Activated naive CD8-positive, alpha-beta T cell treated with anti-CD3 and anti-CD28 coated beads, Interleukin-2, amount 50 U/mL, for 16 hours (primary cell): ENCODE data around the gene LRATD1.
"Not testable (repeated sequence)": the region's sequence is repeated elsewhere in the genome, so short reads cannot be mapped to it uniquely, and the experiment has no call there.

Experiments used
- DNase-seq: peaks from one replicate; pipeline ENCODE4 v3.0.0-alpha.2; 2020; ENCODE audit warnings: low read depth, low spot score

The LRATD1 gene

DNA sequence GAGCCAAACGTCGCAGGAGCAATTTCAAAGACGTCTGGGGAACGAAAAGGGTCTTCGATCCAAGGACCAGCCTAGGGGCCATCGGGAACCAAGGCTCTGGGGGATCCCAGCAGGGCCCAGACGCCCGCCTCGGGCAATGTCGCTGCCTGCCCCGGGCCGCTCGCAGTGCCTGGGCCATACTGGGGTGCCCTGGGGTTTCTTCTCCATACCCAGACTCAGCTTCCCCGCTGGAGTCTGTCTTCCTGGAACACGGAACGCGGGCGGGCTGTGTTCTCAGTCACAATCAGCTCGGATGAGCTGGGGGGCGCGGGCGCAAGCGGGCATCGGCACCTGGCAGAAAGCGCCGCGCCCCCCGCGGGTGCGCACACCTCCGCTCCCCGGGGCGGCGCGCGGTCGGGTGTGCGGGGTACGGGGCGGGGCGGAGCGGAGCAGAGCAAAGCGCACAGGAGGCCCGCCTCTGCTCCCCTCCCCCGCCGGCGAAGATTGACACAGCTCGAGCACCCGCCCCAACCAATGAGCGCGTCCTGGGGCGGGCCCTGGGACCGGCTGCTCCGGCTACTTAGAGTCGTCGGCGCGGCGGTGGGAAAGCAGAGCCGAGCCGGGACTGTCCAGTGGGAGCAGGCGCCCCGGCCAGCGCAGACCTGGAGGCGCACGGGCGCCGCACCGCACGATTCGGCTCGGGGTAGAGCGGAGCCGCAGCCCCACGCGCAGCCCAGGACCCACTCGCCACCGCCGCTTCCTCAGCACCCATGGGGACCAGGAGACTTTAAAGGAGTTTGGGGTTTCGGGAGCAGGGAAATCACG lies at the start of gene LRATD1:
Gene LRATD1, plus strand, starts transcription at position 585 of the 804 bp plus-strand sequence. CDS start 1,263 bp downstream, outside the sequence.
- DNase-seq, result no peak

GRCh38 chr2:14583059-14583458 lies 49.5 kb upstream of the LRATD1 start:
- no peak for DNase-seq

- no peak for DNase-seq
These were observed 48.7 kb upstream of the LRATD1 start for GRCh38 chr2:14583802-14584201.

DNA sequence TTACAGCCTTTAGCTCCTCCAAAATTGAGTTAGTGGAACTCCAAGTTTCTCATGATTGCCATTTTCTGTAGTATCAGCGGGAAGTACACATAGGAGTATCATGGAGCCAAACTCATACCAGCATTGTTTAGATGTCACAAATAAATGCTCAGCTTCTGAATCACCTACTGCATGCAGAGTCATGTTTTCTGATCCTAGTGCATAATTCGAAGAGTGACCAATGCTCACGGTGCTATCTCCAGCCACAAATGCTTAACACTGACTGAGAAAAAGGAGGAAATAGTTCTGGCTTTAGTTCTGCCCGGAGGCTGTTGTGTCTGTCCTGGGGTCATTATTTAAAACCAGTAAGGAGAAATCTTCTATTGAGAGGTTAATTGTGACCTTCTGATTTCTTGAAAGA lies 45.4 kb upstream of the LRATD1 start:
- DNase-seq, result no peak

DNA sequence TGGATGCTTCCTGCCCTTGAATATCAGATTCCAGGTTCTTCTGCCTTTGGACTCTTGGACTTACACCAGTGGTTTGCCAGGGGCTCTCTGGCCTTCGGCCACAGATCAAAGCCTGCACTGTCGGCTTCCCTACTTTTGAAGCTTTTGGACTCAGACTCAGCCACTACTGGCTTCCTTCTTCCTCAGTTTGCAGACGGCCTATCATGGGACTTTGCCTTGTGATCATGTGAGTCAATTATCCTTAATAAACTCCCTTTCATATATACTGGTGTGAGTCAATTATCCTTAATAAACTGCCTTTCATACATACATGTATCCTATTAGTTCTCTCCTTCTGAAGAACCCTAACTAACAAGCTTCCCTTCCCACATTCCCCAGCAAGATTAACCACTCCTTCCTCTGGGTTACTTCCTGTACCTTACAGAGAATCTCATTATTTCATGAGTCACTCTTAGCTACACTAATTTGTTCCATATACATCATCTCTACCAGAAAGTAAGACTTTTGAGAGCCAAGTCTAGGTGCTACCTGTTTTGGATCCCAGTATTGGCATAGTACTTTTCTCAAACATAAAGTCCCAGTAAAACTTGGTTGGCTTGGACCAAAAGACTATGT lies 31.3 kb upstream of the LRATD1 start:
- no peak for DNase-seq

- DNase-seq, result no peak
These were observed 30.2 kb upstream of the LRATD1 start for GRCh38 chr2:14602309-14602708.

DNA sequence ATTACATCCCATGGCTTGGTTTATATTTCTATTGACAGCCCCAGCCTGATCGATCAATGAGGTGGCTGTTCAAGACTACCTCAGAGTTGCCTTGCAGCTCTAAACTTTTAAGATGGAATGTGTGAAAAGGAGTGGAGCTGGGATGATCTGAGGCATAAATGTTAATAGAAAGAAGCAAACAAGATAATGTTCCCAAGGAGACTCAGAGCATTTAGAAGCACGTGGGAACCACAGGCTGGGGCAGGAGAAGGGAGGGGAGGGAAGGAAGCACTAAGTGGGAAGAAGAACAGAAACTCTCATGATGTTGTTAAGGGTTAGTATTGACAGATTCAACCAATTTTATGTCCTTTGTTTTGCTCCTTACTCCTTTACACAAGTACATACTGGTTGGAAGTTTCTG lies 28.8 kb upstream of the LRATD1 start:
- DNase-seq, result no peak

DNA sequence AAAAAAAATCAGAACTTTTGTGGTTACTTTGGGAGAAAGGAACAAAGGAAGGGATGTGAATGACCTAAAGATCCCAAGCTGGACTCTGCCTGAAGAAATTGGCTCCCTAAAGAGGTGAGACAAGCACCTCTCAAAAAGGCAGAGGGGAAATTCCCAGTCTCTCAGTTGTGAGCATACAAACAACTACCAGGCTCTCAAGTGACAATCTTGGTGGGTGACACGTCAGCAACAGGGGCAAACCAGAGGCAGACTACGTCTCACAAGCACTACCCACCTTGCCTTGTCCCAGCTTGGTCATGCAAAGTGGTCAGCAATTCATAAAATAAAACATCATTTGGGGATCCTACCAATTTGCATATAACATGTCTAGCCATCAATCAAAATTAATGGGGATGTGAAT lies 24.3 kb upstream of the LRATD1 start:
- DNase-seq, result no peak

DNA sequence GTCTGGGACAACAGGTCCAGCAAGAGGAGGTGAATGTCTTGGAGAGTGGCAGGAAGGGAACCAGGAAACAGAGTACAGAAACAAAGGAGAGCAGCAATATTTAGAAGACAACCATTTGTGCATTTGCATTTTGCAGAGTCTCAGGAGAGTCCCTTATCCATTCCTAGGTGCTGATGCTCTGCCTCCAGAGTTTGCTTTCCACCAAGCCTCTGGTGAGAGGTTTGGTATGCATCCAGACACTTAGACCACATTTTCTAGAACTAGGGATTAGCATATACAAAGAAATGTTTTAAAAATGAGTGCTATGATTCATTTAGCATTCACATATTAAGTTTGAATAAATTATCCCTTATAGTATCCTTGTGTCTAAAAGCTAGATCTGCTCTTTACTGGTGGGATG lies 18.5 kb upstream of the LRATD1 start:
- DNase-seq, result no peak

DNA sequence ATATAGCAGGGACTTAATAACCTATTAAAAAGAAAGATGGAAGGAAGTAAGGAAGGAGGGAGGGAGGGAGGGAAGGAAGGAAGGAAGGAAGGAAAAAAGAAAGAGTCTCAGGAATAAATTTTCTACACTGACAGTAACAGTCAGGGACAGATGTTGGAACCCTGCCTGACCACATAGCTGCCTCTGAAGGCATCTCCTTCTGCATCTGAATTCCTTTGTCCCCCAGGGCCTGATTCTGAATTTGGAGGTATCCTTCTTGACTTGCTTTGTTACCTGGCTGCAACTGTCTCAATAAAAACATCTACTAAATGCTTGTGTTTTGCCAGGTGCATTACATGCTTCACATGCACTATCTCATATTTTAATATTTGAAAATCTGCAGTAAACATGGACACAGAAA lies 17.4 kb upstream of the LRATD1 start:
- DNase-seq, result no peak

DNA sequence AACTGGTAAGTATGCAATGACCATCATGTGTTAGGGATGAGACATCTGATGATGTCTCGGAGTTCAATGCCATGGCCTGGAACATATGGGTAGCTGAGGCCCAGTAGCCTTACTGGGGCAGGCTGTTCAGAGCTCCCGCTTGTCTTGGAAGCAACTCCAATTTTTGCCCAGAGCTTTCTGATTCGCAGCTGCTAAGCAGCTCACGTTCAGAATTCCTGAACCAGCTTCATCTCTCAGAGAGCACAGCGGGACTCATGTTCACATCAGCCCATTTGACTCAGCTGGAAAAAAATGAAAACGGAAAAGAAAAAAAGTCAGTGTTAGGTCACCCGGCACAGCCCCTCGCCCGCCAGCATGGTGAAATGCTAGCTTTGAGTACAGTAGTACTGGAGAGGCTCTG lies 16.8 kb upstream of the LRATD1 start:
- DNase-seq, result no peak

DNA sequence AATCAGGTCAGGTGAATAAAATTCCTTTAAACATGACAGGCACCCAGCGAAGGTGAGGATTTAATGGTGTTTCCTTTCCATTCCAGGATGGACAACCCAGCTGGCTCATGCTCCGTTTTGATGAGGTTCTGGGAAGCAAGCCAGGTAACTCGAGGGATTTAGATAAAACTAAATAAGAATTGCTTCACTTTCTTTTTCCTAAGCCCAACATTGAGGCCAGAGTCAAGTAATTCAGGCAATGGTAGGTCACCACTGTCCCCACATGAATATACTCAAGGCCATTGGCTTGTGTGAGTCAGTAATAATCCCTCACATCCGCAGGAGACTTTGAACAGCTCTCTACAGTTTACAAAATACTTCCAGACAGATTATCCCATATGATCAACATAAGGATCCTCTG lies 16.2 kb upstream of the LRATD1 start:
- no peak for DNase-seq

GRCh38 chr2:14616950-14617349 lies 15.6 kb upstream of the LRATD1 start:
- DNase-seq, result no peak

DNA sequence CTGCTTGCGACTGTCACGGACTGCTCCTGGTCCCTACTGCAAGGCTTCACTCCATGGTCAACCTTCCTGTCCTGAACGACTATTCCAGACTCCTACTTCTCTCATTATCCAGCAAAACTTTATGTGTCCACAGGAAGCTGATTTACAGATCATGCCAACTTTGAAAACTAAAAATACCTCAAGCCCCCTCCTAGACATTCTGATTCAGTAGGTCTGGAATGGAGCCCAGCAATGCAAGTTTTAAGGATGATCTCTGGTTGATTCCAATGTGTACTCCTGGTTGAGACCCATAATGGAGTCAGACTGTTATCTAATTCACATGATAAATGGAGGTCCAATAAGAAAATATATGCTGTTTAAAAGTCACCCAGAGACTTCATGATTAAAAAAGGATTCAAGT lies 13.1 kb upstream of the LRATD1 start:
- no peak for DNase-seq

DNA sequence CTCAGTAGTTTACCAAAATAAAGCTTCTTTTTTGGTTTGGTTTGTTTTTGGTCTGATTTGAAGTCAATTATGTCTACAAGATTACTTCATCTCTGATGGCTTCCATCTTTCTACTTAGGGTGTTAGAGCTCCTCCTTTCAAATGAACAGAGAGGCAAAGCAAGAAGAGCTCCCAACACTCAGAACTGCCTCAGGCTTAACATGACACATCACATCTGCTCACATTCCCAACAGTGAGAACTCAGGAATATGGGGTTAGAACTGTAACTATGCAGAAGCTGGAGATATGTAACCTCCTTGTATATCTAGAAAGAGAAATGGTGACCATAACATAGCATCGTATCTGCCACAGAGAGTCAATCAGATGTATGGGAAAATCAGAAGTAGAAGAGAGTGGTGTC lies 11.4 kb upstream of the LRATD1 start:
- DNase-seq, result no peak

GRCh38 chr2:14621906-14622549 lies 10.5 kb upstream of the LRATD1 start:
- no peak for DNase-seq

DNA sequence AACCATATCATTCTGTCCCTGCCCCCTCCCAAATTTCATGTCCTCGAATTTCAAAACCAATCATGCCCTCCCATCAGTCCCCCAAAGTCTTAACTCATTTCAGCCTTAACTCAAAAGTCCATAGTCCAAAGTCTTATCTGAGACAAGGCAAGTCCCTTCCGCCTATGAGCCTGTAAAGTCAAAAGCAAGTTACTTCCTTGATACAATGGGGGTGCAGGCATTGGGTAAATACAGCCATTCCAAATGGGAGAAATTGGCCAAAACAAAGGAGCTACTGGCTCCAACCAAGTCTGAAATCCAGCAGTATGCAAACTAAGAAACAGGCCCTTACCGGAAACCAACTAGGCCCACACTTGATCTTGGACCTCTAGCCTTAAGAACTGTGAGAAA lies 10.0 kb upstream of the LRATD1 start:
- not testable (repeated sequence) for DNase-seq

- DNase-seq, result no peak
These were observed 9.3 kb upstream of the LRATD1 start for GRCh38 chr2:14623237-14623636.

DNA sequence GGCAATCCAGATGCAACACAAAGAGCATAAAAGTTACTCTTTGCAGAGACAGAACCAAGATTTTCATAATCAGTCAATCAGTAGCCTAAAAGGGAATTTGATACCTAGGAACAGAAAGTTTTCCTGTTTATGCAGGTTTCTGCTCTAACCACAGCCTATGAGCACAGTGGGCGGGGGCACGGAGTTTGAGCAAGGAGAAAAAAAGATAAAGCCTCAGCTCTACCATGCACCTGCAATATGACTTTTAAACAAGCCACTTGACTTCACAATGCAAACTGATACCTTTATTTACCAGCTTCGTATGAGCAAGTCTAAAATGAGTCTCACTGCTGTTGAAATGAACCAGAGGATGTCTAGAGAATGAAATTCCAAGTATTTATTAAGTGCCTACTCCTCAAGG lies 5.6 kb upstream of the LRATD1 start:
- no peak for DNase-seq

GRCh38 chr2:14628901-14629300 lies 3.6 kb upstream of the LRATD1 start:
- DNase-seq, result no peak

DNA sequence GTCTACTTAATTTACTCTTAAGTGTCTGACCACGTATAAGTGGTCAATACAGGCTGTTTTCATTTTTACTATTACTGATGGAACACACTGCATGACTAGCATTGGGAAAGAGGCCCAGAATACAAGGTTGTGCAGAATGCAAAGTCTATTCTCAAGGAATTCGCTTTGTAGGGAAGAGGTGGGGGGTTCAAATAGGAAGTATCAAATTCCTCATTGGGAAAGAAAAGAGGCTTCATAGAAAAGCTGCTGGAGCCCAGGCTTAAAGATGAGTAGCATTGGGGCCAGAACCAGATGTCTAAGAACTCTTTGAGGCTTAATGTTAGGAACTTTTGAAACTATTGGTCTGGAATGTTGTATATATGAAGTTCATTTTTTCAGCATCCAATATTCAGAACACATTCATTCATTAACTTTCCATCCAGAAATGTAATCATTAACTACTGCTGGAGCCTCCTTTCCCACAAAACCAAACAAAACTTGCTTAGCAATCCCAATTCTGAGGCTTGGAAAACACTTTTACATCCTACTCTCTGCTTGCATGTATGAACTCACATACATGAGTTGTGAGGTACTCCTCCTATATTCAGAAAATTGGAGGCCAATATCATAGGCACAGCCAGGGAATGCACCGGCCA lies 994 bp upstream of the LRATD1 start:
- no peak for DNase-seq

GRCh38 chr2:14633061-14633460 lies 544 bp downstream of the LRATD1 start:
- no peak for DNase-seq
